A673 (cell line): ENCODE results near the gene IRAK4.

Experiments used
- CTCF ChIP-seq: fragments of 300-800, 200-600 bp; sonication (generic); conservative IDR thresholded peaks from 2 replicates; pipeline ENCODE4 v1.5.1; 2017; ENCODE audit warnings: low read depth, mild to moderate bottlenecking, antibody characterized with exemption, low read length, moderate library complexity, mixed read lengths
- EZH2 ChIP-seq: fragments of 200-600 bp; sonication (generic); IDR thresholded peaks from 2 replicates; pipeline ENCODE4 v1.6.1; 2017; ENCODE audit warnings: borderline replicate concordance, low read depth, mild to moderate bottlenecking, mixed read lengths, antibody characterized with exemption, low read length; ENCODE audit not compliant: poor library complexity, severe bottlenecking

GRCh38 chr12:43835656-43836474 is 77.1 kb downstream of the IRAK4 start, which contains the start of gene TMEM117:
- TF ChIP-seq EZH2, result no peak
- no peak for TF ChIP-seq CTCF
